Measurements from ENCODE around the gene EEF2K. TPM values are rescaled to one million over a fixed set of nuclear protein-coding genes. Genes with fewer than 3 reads are reported as not detected.

Gene EEF2K
- total RNA-seq, 2 experiments from 2014 or later = 23.0 to 24.1 TPM

- H3K4me1 Mint-ChIP-seq (ENCODE audit: low read depth) = peaks cover 9% of the 10 kb centered on the region
- H3K27me3 Mint-ChIP-seq = no peaks in the 10 kb centered on the region
- DNase-seq = no peak
- H3K36me3 Mint-ChIP-seq = peaks cover 80% of the 10 kb centered on the region
- CTCF ChIA-PET = interaction anchor here (0.6 to 1.5 kb wide), 3 partner anchors 16 to 685 kb away, joined by 3 to 4 read pairs (median 4); partner anchors contain the start of gene IGSF6
- intact Hi-C loops (cut with micrococcal nuclease) = no loop called here
- no peak overlapping the region for H3K4me3 Mint-ChIP-seq
- no peak overlapping the region for H3K27ac Mint-ChIP-seq
- POLR2A ChIA-PET = interaction anchor here (1.6 kb wide), 1 partner anchor 17 kb away, joined by 5 read pairs; no protein-coding TSS in a partner anchor
- peaks cover 38% of the 10 kb centered on the region for H3K9me3 Mint-ChIP-seq
Observed at GRCh38 chr16:22337045-22337444, 131.0 kb downstream of the EEF2K start.

DNA sequence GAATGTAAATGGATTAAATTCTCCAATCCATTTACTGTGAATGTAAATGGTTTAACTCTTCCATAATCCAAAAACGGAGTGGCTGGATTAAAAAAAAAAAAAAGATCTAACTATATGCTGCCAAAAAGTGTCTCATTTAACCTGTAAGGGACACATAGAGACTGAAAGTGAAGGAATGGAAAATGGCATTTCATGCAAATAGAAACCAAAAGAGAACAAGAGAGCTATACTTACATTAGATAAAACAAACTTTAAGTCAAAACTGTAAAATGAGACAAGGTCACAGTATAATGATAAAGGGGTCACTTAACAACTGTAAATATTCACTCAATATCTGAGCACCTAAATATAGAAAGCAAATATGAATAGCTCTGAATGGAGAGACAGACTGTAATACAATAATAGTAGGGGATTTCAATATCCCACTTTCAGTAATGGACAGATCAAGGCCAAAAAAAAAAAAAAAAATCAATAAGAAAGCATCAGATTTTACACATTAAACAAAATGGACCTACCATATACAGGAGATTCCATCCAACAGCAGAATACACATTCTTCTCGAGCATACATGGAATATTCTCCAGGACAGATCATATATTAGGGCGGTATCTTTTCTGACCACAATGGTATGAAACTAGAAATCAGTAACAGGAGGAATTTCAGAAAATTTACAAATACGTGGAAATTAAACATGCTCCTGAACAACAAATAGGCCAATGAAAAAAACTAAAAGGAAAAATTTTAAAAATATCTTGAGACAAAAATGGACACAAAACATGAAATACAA, 132.0 kb downstream of the EEF2K start:
- H3K27ac Mint-ChIP-seq = peak overlapping the region; percentile 5
- H3K4me1 Mint-ChIP-seq (ENCODE audit: low read depth) = peaks cover 10% of the 10 kb centered on the region
- DNase-seq = no peak
- ChIA-PET POLR2A (interaction anchor here (1.5 to 1.6 kb wide), 2 partner anchors 16 to 35 kb away, joined by 3 to 5 read pairs; no protein-coding TSS in a partner anchor), CTCF (no interaction called here)
- H3K27me3 Mint-ChIP-seq = no peaks in the 10 kb centered on the region
- H3K9me3 Mint-ChIP-seq = peaks cover 39% of the 10 kb centered on the region
- intact Hi-C loops (cut with micrococcal nuclease) = no loop called here
- H3K36me3 Mint-ChIP-seq = peaks cover 79% of the 10 kb centered on the region
- no peak overlapping the region for H3K4me3 Mint-ChIP-seq

Other genes starting within 250 kb of the EEF2K start
- not detected for gene PDZD9, start 205.2 kb upstream of the EEF2K start, total RNA-seq
- gene MOSMO, start 198.2 kb upstream of the EEF2K start, total RNA-seq = 1 to 10 TPM; 8.1 to 9.6 TPM
- gene VWA3A, start 113.7 kb upstream of the EEF2K start, total RNA-seq = under 1 TPM in 1 of 2 experiments, not detected in 1; 0.05 TPM
- under 1 TPM; 0.10 to 0.12 TPM for gene SDR42E2, start 43.8 kb upstream of the EEF2K start, total RNA-seq
- gene POLR3E, start 91.1 kb downstream of the EEF2K start, total RNA-seq = 10 to 100 TPM; 75.0 to 80.3 TPM
- gene CDR2, start 168.3 kb downstream of the EEF2K start, total RNA-seq = 10 to 100 TPM; 44.0 to 44.4 TPM